WTC11 (cell line): ENCODE measurements around the gene CELSR1. TPM values are rescaled to one million over a fixed set of nuclear protein-coding genes. Genes with fewer than 3 reads are reported as not detected.

Source experiments
- ATAC-seq: fragments of 200-7000 bp; cut with Tn5 transposase; 2 replicates; pipeline ENCODE4 v1.10.0; 2021; ENCODE audit warnings: mild to moderate bottlenecking, moderate library complexity
- CTCF ChIA-PET: fragments of 300-600 bp; sonication (Branson Sonifier 250); formaldehyde crosslinking; loops from one replicate; lab custom pipeline; 2021; ENCODE audit warnings: antibody characterized with exemption; lab: Charles Lee
- POLR2A ChIA-PET: fragments of 350-600 bp; sonication (Branson Sonifier 250); formaldehyde crosslinking; loops from one replicate; lab custom pipeline; 2021; ENCODE audit warnings: antibody characterized with exemption; lab: Charles Lee
- DNase-seq: peaks from one replicate; pipeline ENCODE4 v3.0.0; 2021; ENCODE audit warnings: low spot score
- H3K27ac Mint-ChIP-seq: 2 replicates; pipeline ENCODE4 v1.8.0; 2021; ENCODE audit warnings: mixed read lengths
- H3K27me3 Mint-ChIP-seq: 2 replicates; pipeline ENCODE4 v1.8.0; 2021; ENCODE audit warnings: low read depth, mild to moderate bottlenecking, moderate library complexity, mixed read lengths
- H3K36me3 Mint-ChIP-seq: 2 replicates; pipeline ENCODE4 v1.8.0; 2021; ENCODE audit warnings: mixed read lengths
- H3K4me1 Mint-ChIP-seq: 2 replicates; pipeline ENCODE4 v1.8.0; 2022; ENCODE audit warnings: mixed read lengths
- H3K4me3 Mint-ChIP-seq: 2 replicates; pipeline ENCODE4 v1.8.0; 2021; ENCODE audit warnings: mild to moderate bottlenecking, moderate library complexity, mixed read lengths
- H3K9me3 Mint-ChIP-seq: 2 replicates; pipeline ENCODE4 v1.8.0; 2021; ENCODE audit warnings: mixed read lengths
- FOXK1 ChIP-seq: sonication (generic); formaldehyde crosslinking; IDR thresholded peaks from 2 replicates; pipeline ENCODE4 v1.8.0; 2022; ENCODE audit warnings: mild to moderate bottlenecking, moderate library complexity, missing genetic modification reagents
- FOXP1 ChIP-seq: sonication (generic); formaldehyde crosslinking; IDR thresholded peaks from 2 replicates; pipeline ENCODE4 v1.8.0; 2022; ENCODE audit warnings: missing genetic modification reagents, mild to moderate bottlenecking, moderate library complexity, borderline replicate concordance
- FOXP4 ChIP-seq: sonication (generic); formaldehyde crosslinking; IDR thresholded peaks from 2 replicates; pipeline ENCODE4 v1.8.0; 2022; ENCODE audit warnings: mild to moderate bottlenecking, missing genetic modification reagents
- GABPB1 ChIP-seq: sonication (generic); formaldehyde crosslinking; IDR thresholded peaks from 2 replicates; pipeline ENCODE4 v1.8.1; 2023; ENCODE audit warnings: mild to moderate bottlenecking, missing genetic modification reagents
- NFE2L1 ChIP-seq: sonication (generic); formaldehyde crosslinking; IDR thresholded peaks from 2 replicates; pipeline ENCODE4 v1.8.1; 2023; ENCODE audit warnings: missing genetic modification reagents
- TEAD1 ChIP-seq: sonication (generic); formaldehyde crosslinking; IDR thresholded peaks from 2 replicates; pipeline ENCODE4 v1.8.0; 2022; ENCODE audit warnings: mild to moderate bottlenecking, missing genetic modification reagents
- total RNA-seq: library from RNA; stranded (reverse); gene quantifications from 3 replicates; pipeline ENCODE4 v1.2.3, GENCODE V29; 2021
- TF ChIP-seq, protein P1 (sequence below): sonication (generic); formaldehyde crosslinking; IDR thresholded peaks from 2 replicates; pipeline ENCODE4 v1.8.1; 2023; ENCODE audit warnings: mild to moderate bottlenecking, missing genetic modification reagents, moderate library complexity
- TF ChIP-seq, protein P2 (sequence below): sonication (generic); formaldehyde crosslinking; IDR thresholded peaks from 2 replicates; pipeline ENCODE4 v1.8.1; 2023; ENCODE audit warnings: mild to moderate bottlenecking, missing genetic modification reagents, borderline replicate concordance
- TF ChIP-seq, protein P3 (sequence below): sonication (generic); formaldehyde crosslinking; IDR thresholded peaks from 2 replicates; pipeline ENCODE4 v1.8.0; 2022; ENCODE audit warnings: mild to moderate bottlenecking, missing genetic modification reagents
- TF ChIP-seq, protein P4 (sequence below): sonication (generic); formaldehyde crosslinking; IDR thresholded peaks from 2 replicates; pipeline ENCODE4 v1.8.0; 2022; ENCODE audit warnings: mild to moderate bottlenecking, missing genetic modification reagents

The CELSR1 gene
- total RNA-seq, 1 experiment from 2014 or later = 16.8 TPM

GRCh38 chr22:46536537-46537224, 739 bp downstream of the CELSR1 start:
- DNase-seq (peak; percentile 39), ATAC-seq (peak; percentile 22)
- H3K27ac Mint-ChIP-seq = no peak overlapping the region
- CTCF ChIA-PET = interaction anchor here (1.2 to 5.2 kb wide), 2 partner anchors 27 to 169 kb away, joined by 4 to 67 read pairs; no protein-coding TSS in a partner anchor
- TF ChIP-seq NFE2L1 (no peak), FOXK1 (CRISPR knock-in tag) (no peak), GABPB1 (CRISPR knock-in tag) (no peak)
- TF ChIP-seq, protein P1, sequence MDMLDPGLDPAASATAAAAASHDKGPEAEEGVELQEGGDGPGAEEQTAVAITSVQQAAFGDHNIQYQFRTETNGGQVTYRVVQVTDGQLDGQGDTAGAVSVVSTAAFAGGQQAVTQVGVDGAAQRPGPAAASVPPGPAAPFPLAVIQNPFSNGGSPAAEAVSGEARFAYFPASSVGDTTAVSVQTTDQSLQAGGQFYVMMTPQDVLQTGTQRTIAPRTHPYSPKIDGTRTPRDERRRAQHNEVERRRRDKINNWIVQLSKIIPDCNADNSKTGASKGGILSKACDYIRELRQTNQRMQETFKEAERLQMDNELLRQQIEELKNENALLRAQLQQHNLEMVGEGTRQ (CRISPR knock-in tag) = no peak
- TF ChIP-seq, protein P2, sequence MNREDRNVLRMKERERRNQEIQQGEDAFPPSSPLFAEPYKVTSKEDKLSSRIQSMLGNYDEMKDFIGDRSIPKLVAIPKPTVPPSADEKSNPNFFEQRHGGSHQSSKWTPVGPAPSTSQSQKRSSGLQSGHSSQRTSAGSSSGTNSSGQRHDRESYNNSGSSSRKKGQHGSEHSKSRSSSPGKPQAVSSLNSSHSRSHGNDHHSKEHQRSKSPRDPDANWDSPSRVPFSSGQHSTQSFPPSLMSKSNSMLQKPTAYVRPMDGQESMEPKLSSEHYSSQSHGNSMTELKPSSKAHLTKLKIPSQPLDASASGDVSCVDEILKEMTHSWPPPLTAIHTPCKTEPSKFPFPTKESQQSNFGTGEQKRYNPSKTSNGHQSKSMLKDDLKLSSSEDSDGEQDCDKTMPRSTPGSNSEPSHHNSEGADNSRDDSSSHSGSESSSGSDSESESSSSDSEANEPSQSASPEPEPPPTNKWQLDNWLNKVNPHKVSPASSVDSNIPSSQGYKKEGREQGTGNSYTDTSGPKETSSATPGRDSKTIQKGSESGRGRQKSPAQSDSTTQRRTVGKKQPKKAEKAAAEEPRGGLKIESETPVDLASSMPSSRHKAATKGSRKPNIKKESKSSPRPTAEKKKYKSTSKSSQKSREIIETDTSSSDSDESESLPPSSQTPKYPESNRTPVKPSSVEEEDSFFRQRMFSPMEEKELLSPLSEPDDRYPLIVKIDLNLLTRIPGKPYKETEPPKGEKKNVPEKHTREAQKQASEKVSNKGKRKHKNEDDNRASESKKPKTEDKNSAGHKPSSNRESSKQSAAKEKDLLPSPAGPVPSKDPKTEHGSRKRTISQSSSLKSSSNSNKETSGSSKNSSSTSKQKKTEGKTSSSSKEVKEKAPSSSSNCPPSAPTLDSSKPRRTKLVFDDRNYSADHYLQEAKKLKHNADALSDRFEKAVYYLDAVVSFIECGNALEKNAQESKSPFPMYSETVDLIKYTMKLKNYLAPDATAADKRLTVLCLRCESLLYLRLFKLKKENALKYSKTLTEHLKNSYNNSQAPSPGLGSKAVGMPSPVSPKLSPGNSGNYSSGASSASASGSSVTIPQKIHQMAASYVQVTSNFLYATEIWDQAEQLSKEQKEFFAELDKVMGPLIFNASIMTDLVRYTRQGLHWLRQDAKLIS (CRISPR knock-in tag) = no peak
- H3K36me3 Mint-ChIP-seq = peaks cover 14% of the 10 kb centered on the region; the same call in 1 of the 2 replicates
- POLR2A ChIA-PET = interaction anchor here (0.6 to 1.1 kb wide), 2 partner anchors 169 to 772 kb away, joined by 3 to 5 read pairs; no protein-coding TSS in a partner anchor
- no peak overlapping the region for H3K4me3 Mint-ChIP-seq
- peaks cover 12% of the 10 kb centered on the region for H3K4me1 Mint-ChIP-seq
- H3K9me3 Mint-ChIP-seq = no peaks in the 10 kb centered on the region
- H3K27me3 Mint-ChIP-seq = peaks cover 51% of the 10 kb centered on the region

- ChIA-PET POLR2A (interaction anchor here (0.6 to 1.1 kb wide), 3 partner anchors 35 to 772 kb away, joined by 3 to 5 read pairs (median 3); no protein-coding TSS in a partner anchor), CTCF (interaction anchor here (1.2 to 5.2 kb wide), 2 partner anchors 28 to 169 kb away, joined by 4 to 67 read pairs; no protein-coding TSS in a partner anchor)
- Mint-ChIP-seq H3K27ac (no peak overlapping the region), H3K9me3 (no peaks in the 10 kb centered on the region), H3K4me3 (peak overlapping the region; percentile 58), H3K4me1 (peaks cover 12% of the 10 kb centered on the region), H3K36me3 (peaks cover 14% of the 10 kb centered on the region; the same call in 1 of the 2 replicates), H3K27me3 (peaks cover 48% of the 10 kb centered on the region)
- TF ChIP-seq TEAD1 (CRISPR knock-in tag) = 0 out of 2 replicates have a peak, but pooled peaks have one; percentile 23
- no peak for TF ChIP-seq FOXP1 (CRISPR knock-in tag)
- TF ChIP-seq, protein P3, sequence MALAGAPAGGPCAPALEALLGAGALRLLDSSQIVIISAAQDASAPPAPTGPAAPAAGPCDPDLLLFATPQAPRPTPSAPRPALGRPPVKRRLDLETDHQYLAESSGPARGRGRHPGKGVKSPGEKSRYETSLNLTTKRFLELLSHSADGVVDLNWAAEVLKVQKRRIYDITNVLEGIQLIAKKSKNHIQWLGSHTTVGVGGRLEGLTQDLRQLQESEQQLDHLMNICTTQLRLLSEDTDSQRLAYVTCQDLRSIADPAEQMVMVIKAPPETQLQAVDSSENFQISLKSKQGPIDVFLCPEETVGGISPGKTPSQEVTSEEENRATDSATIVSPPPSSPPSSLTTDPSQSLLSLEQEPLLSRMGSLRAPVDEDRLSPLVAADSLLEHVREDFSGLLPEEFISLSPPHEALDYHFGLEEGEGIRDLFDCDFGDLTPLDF = no peak
- TF ChIP-seq FOXP4 = peak; percentile 27; the same call in 1 of the 2 replicates
- TF ChIP-seq, protein P4, sequence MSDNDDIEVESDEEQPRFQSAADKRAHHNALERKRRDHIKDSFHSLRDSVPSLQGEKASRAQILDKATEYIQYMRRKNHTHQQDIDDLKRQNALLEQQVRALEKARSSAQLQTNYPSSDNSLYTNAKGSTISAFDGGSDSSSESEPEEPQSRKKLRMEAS (CRISPR knock-in tag) = peak; percentile 63
- ATAC-seq (no peak), DNase-seq (no peak)
These were observed 1.4 kb downstream of the CELSR1 start for GRCh38 chr22:46535876-46536536.
